GM19324 (cell line): ENCODE results near the gene FGD2.
A peak's percentile ranks its signal among the peaks of the same experiment; 100 is the strongest.

Experiments used
- ATAC-seq: cut with Tn5 transposase; IDR thresholded peaks from one replicate; pipeline ENCODE4 v1.9.1; 2021; ENCODE audit warnings: mild to moderate bottlenecking, moderate library complexity; ENCODE audit not compliant: unreplicated experiment, low FRiP score

FGD2 gene

DNA sequence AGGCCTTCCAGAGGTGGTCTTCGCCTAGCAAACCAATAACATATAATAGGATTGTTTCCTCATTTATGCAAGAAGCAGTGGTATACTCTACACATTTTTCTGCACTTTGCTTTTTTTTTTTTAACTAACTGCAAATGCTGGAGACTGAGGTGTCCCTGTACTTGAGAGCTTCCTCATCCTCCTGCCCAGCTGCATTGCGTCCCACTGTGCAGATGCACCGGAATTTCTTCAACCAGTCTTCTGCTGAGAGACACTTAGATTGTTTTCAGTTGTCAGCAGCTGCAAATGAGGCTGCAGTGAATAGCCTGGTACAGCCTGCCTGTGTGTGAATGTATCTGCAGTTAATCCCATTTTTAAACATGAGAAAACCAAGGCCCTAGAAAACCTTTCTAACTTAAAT, 11.5 kb downstream of the FGD2 start:
- no peak for ATAC-seq

GRCh38 chr6:37017606-37018197, 12.2 kb downstream of the FGD2 start:
- peak; percentile 6 for ATAC-seq

DNA sequence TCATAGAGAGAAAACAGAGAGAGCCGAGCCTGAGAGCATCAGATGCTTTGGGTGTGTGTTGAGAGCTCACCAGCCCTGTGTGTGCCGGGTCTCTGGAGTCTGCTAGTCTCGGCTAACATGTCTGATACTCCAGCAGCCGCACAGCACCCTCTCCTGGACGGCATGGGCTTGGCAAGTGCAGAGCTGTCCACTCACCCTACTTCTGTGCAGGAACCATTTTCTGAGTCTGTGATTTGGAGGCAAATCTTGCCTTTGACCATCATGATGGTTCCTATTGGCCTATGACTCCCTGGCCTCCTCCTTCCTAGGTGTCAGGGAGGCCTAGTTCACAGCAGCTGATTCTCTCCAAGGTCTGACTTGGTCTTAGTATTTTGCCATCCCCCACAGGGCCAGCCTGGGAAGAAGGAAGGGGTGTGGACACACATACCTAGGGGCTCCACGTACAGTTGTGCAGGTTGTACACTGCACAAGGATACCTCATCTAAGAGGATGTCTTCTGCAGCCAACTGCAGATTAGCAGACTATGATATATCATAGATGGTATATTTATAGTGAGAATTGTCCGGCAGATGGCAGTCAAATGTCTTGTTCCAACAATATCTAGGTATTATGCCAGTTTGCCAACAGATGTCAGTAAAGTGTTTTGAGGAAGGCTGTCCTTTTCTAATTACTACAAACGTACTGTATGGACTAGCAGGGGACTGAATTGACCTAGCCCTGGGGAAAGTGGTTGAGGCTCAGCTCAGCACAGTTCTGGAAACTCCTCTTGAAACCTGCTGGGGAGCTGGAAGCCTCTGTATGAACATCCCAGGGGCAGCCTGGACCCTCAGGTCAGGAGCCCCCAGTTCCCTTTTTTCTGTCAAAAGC, 13.0 kb downstream of the FGD2 start:
- peak; percentile 73 for ATAC-seq

GRCh38 chr6:37019065-37019450, 13.6 kb downstream of the FGD2 start:
- no peak for ATAC-seq

- ATAC-seq, result no peak
Observed at GRCh38 chr6:37020381-37020780, 14.9 kb downstream of the FGD2 start.

GRCh38 chr6:37020812-37021211, 15.4 kb downstream of the FGD2 start:
- ATAC-seq, result no peak

- ATAC-seq, result no peak
Observed at GRCh38 chr6:37021356-37022129, 16.1 kb downstream of the FGD2 start.

DNA sequence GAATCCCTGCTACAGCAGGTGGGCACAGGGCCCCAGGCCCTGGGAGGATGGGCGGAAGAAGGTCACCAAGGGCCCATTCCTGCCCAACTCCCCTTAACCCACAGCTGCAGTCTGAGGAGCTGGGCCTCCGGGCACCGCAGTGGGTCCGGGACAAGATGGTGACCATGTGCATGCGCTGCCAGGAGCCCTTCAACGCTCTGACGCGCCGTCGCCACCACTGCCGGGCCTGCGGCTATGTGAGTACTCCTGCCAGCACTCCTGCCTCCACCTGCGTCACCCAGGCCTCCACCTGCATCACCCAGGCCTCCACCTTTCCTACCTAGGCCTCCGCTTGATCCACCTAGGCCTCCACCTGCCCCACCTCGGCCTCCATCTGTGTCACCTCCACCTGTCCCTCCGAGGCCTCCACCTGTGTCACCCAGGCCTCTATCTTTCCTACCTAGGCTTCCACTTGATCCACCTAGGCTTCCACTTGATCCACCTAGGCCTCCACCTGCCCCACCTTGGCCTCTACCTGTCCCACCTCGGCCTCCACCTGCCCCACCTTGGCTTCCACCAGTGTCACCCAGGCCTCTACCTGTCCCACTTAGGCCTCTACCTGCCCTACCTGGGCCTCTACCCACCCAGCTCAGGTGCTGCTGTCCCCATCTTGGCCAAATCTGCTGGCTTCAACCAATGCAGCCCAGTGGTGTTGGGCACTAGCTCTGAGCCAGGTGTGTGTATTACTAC, 16.8 kb downstream of the FGD2 start:
- ATAC-seq, result no peak

DNA sequence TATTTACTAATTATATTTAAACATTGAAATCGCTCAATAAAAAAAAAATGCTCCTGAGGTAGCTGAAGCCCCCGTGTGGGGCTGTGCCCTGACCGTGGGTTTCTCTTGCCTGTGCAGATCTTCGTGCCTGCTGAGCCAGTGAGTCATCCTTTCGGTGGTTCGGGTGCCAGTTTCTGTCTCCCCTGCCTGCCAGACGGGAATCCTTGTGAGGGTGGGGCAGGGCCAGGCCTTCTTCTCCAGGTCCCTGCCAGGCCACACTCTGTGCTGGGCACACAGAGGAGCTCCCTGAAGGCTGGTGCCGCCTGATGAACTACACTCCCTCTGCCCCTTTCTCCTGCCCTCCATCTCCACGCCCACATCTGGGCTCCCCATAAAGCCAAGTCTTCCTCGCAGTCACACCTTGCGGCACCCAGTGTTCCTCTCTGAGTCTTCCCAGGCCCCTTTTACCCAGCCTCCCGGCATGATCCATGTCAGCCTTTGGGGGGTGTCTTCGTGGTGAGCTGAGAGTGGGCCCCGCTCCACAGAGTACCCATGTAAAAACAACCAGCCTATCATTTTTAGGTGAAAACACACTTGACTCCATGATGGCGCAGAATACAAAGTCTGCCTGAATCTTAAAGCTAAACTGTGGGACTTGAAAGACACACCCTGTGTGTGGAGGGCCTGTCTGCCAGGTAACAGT, 19.3 kb downstream of the FGD2 start:
- ATAC-seq, result no peak

DNA sequence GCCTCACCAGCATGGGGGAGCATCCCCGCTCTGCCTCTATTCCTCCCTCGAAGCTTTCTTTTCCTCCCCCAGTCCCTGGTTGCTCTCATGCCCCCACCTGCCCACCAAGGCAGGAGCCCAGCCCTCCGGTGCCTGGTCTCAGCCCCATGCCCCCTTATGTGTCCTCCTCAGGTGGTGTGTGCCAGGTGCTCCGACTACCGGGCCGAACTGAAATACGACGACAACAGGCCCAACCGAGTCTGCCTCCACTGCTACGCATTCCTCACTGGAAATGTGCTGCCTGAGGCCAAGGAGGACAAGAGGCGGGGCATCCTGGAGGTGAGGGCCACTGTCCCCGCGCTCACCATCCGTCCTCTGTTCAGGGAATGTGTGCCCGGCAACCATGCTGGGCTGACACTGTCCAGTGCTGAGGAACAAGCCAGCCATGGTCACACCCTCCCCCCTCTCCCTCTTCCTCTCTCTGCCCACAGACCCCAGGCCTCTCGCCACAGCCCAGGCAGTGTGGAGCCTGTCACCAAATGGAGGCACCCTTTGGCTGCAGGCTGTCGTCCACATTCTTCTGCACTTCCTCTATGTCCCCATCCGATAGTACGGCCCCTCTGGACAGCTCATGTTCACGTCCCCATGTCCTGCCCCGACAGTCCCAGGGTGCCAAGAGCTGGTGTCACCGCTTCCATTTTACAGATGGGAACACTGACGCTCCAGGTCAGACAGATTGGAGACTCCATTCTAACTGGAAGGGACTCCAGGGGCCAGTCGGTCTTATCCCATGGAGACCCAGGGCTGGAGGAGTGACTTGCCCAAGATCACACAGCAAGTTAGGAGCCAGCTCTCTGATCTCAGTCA, 20.4 kb downstream of the FGD2 start:
- ATAC-seq, result no peak

DNA sequence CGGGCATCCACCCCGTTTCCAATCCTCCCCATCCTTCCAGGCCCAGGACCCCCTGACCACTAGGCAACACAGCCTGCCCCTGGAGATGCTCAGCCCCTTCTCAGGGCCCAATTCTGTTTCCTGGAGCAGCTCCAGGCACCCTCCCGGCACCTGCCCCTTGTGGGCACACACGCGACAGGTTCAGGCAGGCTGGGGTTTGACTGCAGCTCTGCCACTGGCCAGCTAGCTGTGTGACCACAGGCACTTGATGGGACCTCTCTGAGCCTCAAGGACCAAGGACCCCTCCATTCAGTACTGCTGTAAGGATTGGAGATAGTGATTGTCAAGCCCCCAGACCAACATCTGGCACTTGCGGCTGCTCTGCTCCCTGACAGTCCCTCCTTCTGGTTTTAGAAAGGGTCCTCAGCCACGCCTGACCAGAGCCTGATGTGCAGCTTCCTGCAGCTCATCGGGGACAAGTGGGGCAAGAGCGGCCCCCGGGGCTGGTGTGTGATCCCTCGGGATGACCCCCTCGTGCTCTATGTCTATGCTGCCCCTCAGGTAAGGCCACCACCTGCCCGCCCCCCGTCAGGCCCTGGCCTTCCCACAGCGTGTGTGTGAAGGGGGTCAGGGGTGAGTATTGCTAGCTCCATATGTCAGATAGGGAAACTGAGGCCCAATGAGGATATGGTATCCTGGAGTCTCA, 21.7 kb downstream of the FGD2 start:
- no peak for ATAC-seq

DNA sequence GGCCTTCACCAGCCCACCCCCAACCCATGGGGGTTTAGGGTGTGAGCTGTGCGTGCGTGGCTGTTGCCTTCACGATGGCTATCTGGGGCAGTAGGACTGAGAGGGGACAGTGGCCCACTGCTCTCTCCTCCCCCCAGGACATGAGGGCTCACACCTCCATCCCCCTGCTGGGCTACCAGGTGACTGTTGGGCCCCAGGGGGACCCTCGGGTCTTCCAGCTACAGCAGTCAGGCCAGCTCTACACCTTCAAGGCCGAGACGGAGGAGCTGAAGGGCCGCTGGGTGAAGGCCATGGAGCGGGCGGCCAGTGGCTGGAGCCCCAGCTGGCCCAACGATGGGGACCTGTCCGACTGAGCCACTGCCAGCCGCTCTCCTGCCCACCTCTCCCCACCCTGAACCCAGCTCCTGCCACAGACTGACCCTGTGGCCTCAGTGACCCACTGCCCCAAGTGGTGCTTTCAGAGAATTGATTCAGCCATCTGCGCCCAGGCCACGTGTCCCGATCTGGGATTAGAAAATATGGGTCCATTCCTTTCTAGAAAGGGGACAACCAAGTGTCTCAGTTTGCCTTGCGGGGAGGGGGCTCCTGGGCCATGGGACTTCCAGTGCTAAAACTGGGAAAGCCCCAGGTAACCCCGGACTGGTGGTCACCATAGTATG, 22.5 kb downstream of the FGD2 start:
- no peak for ATAC-seq

DNA sequence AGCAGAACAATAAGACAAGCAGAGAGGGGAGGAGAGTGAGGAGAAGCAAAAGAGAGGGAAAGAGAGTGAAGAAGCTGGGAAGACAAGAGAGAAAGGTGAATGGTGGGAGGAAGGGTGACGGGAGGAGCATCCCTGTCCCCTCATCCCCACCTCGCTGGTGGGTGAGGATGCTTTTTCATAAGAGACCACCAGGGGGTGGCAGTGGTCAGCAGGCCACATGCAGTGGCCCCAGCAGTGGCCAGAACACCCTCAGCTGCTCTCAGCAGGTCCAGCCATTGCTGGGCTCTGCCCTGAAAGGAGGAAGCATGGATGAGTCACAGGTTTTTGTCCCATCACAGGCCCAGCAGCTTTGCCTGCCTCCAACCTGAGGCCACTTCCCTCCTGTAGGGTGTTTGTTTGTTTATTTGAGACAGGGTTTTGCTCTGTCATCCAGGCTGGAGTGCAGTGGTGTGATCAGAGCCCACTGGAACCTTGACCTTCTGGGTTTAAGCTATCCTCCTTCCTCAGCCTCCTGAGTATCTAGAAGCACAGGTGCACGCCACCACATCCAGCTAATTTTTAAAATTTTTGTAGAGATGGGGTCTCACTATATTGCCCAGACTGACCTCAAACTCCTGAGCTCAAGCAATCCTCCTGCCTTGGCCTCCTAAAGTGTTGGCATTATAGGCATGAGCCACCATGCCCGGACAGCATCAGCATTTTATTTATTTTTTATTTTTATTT, 24.0 kb downstream of the FGD2 start:
- ATAC-seq, result no peak

DNA sequence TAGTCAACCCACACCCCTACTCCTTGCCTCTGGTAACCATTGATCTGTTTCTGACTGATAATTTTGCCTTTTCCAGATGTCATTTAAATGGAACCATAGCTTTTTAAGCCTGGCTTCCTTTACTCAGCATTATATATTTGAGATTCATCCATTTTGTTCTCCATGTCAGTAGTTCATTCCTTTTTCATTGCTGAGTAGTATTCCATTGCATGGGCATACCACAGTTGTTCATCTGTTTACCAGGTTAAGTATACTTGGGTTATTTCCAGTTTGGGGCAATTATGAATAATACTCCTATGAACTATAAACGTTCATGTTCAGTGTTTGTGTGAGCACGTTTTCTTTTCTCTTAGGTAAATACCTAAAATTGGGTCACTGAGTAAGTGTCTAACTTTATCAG, 25.1 kb downstream of the FGD2 start:
- no peak for ATAC-seq

DNA sequence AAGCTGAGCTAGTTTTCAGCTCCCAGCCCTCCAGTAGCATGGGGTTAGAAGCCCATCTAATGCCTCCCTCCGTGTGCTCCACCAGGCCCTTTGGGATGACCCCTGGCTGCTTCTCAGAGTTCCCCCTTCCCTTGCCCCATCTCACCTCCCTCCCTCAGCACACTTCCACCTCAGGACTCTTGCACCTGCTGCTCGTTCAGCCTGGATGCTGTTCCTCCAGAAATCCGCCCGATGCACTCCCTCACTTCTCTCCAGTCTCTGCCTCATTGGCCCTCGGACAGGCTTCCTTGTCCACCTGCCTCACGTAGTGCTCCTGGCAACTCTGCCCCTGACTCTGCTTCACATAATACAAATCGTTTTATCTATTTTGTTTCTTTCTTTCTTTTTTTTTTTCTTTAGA, 26.8 kb downstream of the FGD2 start:
- no peak for ATAC-seq

GRCh38 chr6:37033255-37033654, 27.8 kb downstream of the FGD2 start:
- ATAC-seq, result no peak
